Upper lobe of left lung (tissue), 4 donors: ENCODE data around the gene SPDYE8.
"Not testable (repeated sequence)": the region's sequence is repeated elsewhere in the genome, so short reads cannot be mapped to it uniquely, and the experiment has no call there.

ENCODE experiments used
- POLR2A ChIP-seq, 4 donors: fragments of 450-650 bp; IDR thresholded peaks; one replicate each; pipeline ENCODE4 v1.5.1; 2016 to 2017; ENCODE audit warnings: antibody characterized with exemption in 4 of 4, mild to moderate bottlenecking in 2 of 4
- TF ChIP-seq, protein P1 (sequence below), 6 experiments: fragments of 450-650 bp in 4 of 6; fragments of 200-600 bp in 2 of 6; sonication (generic) in 2 of 6; IDR thresholded peaks; one replicate each; pipeline ENCODE4 v1.5.1; 2016 to 2019; ENCODE audit warnings: antibody characterized with exemption in 6 of 6

DNA sequence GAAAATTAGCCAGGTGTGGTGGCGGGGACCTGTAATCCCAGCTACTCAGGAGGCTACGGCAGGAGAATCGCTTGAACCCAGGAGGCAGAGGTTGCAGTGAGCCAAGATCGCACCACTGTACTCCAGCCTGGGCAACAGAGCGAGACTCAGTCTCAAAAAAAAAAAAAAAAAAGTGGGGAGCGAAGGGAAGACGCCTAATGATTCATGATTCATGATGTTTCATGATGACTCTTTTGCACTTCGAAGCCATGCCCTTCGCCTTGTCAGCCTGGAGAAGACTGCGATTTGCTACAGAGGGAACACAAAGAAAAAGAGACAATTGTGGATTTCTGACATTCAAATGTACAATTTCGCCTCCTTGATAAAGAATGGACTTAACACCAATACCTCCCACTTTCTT lies 47.5 kb downstream of the SPDYE8 start:
- not testable (repeated sequence) for TF ChIP-seq POLR2A (IDR thresholded peaks at IDR 0.05)
- TF ChIP-seq, protein P1, sequence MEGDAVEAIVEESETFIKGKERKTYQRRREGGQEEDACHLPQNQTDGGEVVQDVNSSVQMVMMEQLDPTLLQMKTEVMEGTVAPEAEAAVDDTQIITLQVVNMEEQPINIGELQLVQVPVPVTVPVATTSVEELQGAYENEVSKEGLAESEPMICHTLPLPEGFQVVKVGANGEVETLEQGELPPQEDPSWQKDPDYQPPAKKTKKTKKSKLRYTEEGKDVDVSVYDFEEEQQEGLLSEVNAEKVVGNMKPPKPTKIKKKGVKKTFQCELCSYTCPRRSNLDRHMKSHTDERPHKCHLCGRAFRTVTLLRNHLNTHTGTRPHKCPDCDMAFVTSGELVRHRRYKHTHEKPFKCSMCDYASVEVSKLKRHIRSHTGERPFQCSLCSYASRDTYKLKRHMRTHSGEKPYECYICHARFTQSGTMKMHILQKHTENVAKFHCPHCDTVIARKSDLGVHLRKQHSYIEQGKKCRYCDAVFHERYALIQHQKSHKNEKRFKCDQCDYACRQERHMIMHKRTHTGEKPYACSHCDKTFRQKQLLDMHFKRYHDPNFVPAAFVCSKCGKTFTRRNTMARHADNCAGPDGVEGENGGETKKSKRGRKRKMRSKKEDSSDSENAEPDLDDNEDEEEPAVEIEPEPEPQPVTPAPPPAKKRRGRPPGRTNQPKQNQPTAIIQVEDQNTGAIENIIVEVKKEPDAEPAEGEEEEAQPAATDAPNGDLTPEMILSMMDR (IDR thresholded peaks at IDR 0.05), result not testable (repeated sequence)
